ENCODE data around the gene KCNJ11. TPM values are rescaled to one million over a fixed set of nuclear protein-coding genes. Genes with fewer than 3 reads are reported as not detected.
A peak's percentile ranks its signal among the peaks of the same experiment; 100 is the strongest.

The KCNJ11 gene
- total RNA-seq, 1 donor from 2014 or later = 0.91 TPM

GRCh38 chr11:17415523-17416104, 27.2 kb upstream of the KCNJ11 start:
- intact Hi-C loops (cut with micrococcal nuclease) = no loop called here
- DNase-seq (ENCODE audit: low spot score) = no peak
- peaks cover 43% of the 10 kb centered on the region for H3K4me1 Mint-ChIP-seq (ENCODE audit: low read depth)
- H3K9me3 Mint-ChIP-seq = no peaks in the 10 kb centered on the region
- H3K27ac Mint-ChIP-seq = no peak overlapping the region
- H3K27me3 Mint-ChIP-seq (ENCODE audit: low read depth) = peaks cover 62% of the 10 kb centered on the region
- no peak overlapping the region for H3K4me3 Mint-ChIP-seq (ENCODE audit: low read depth)
- H3K36me3 Mint-ChIP-seq (ENCODE audit: low read depth) = no peaks in the 10 kb centered on the region

- peaks cover 43% of the 10 kb centered on the region for H3K4me1 Mint-ChIP-seq (ENCODE audit: low read depth)
- H3K4me3 Mint-ChIP-seq (ENCODE audit: low read depth) = no peak overlapping the region
- intact Hi-C loops (cut with micrococcal nuclease) = no loop called here
- DNase-seq (ENCODE audit: low spot score) = no peak
- H3K27me3 Mint-ChIP-seq (ENCODE audit: low read depth) = peaks cover 59% of the 10 kb centered on the region
- H3K27ac Mint-ChIP-seq = no peak overlapping the region
- no peaks in the 10 kb centered on the region for H3K9me3 Mint-ChIP-seq
- H3K36me3 Mint-ChIP-seq (ENCODE audit: low read depth) = no peaks in the 10 kb centered on the region
Observed at GRCh38 chr11:17414992-17415391, 26.5 kb upstream of the KCNJ11 start.

- peak overlapping the region; percentile 57 for H3K27ac Mint-ChIP-seq
- H3K4me1 Mint-ChIP-seq (ENCODE audit: low read depth) = peaks cover 43% of the 10 kb centered on the region
- no peak for DNase-seq (ENCODE audit: low spot score)
- H3K9me3 Mint-ChIP-seq = no peaks in the 10 kb centered on the region
- H3K36me3 Mint-ChIP-seq (ENCODE audit: low read depth) = no peaks in the 10 kb centered on the region
- intact Hi-C loops (cut with micrococcal nuclease) = no loop called here
- peaks cover 55% of the 10 kb centered on the region for H3K27me3 Mint-ChIP-seq (ENCODE audit: low read depth)
- H3K4me3 Mint-ChIP-seq (ENCODE audit: low read depth) = peak overlapping the region; percentile 3
Observed at GRCh38 chr11:17414317-17414737, 25.9 kb upstream of the KCNJ11 start.

DNA sequence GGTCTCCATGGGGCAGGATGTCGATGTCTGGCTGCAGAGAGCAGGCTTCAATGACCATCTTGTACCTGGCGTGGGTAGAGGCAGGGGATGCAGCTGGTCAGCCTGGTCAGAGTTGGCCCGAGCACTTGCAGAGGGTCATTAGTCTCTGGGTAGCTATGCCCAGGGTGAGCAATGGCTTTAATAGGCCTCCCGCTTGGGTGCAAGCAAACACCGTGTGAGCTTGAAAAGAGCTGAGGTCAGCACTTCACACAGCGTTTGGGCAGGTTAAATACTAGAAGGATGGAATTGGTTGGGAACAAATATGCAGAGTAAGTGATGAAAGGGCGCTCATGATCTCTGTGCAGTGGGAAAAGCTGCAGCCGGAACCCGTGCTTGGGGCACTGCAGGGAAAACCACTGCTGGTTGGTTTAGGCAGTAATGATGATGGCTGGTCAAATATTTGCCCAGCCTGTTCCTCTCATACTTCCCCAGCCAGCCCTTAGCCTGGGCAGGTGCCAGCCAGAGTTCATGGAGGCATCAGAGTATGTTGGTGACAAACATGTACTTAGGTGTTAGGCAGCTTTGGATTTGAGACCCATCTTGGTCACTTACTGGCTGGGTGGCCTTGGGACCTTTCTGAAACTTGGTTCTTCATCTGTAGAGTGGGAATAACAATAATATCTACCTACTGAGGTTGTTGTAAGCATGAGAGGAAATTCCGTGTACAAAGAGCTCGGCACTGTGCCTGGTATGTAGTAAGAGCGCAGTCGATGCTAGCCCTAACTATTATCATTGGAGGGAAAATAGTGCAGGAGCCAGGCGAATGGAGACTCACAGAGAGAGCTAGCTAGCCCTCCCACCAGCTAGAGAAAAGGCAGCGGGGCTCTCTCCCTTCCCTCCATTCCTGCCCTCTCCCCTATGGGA, 25.2 kb upstream of the KCNJ11 start:
- H3K27ac Mint-ChIP-seq = peak overlapping the region; percentile 57
- DNase-seq (ENCODE audit: low spot score) = no peak
- peaks cover 40% of the 10 kb centered on the region for H3K4me1 Mint-ChIP-seq (ENCODE audit: low read depth)
- H3K9me3 Mint-ChIP-seq = no peaks in the 10 kb centered on the region
- H3K27me3 Mint-ChIP-seq (ENCODE audit: low read depth) = peaks cover 49% of the 10 kb centered on the region
- H3K36me3 Mint-ChIP-seq (ENCODE audit: low read depth) = no peaks in the 10 kb centered on the region
- intact Hi-C loops (cut with micrococcal nuclease) = no loop called here
- H3K4me3 Mint-ChIP-seq (ENCODE audit: low read depth) = no peak overlapping the region

GRCh38 chr11:17412488-17413180, 24.2 kb upstream of the KCNJ11 start:
- no peak overlapping the region for H3K27ac Mint-ChIP-seq
- H3K9me3 Mint-ChIP-seq = no peaks in the 10 kb centered on the region
- DNase-seq (ENCODE audit: low spot score) = no peak
- peaks cover 33% of the 10 kb centered on the region for H3K4me1 Mint-ChIP-seq (ENCODE audit: low read depth)
- H3K4me3 Mint-ChIP-seq (ENCODE audit: low read depth) = no peak overlapping the region
- intact Hi-C loops (cut with micrococcal nuclease) = no loop called here
- no peaks in the 10 kb centered on the region for H3K36me3 Mint-ChIP-seq (ENCODE audit: low read depth)
- peaks cover 40% of the 10 kb centered on the region for H3K27me3 Mint-ChIP-seq (ENCODE audit: low read depth)

DNA sequence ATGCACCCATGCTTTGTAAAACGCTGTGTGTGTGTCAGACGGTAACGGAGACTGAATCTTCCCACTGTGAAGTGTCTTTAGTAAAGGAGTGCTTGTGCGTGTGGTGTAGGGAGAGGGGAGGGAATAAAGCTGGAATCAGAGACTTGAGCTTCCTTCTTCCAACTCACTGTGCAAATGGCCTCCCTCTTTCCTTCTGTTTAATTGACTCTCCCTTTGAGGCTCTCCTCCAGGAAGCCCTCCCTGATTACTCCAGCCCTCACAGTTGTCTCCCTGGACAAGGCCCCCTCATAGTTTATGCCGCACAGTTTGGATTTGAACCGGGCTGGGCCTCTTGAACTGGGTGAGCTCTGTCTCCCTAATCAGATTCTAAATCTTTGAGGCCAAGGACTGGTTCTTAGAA, 23.0 kb upstream of the KCNJ11 start:
- H3K4me1 Mint-ChIP-seq (ENCODE audit: low read depth) = peaks cover 32% of the 10 kb centered on the region
- intact Hi-C loops (cut with micrococcal nuclease) = no loop called here
- no peak for DNase-seq (ENCODE audit: low spot score)
- no peak overlapping the region for H3K4me3 Mint-ChIP-seq (ENCODE audit: low read depth)
- no peaks in the 10 kb centered on the region for H3K9me3 Mint-ChIP-seq
- H3K27me3 Mint-ChIP-seq (ENCODE audit: low read depth) = peaks cover 32% of the 10 kb centered on the region
- no peaks in the 10 kb centered on the region for H3K36me3 Mint-ChIP-seq (ENCODE audit: low read depth)
- H3K27ac Mint-ChIP-seq = no peak overlapping the region

GRCh38 chr11:17410606-17411379, 22.3 kb upstream of the KCNJ11 start:
- H3K27ac Mint-ChIP-seq = no peak overlapping the region
- no peak overlapping the region for H3K4me3 Mint-ChIP-seq (ENCODE audit: low read depth)
- DNase-seq (ENCODE audit: low spot score) = no peak
- H3K4me1 Mint-ChIP-seq (ENCODE audit: low read depth) = peaks cover 28% of the 10 kb centered on the region
- intact Hi-C loops (cut with micrococcal nuclease) = no loop called here
- no peaks in the 10 kb centered on the region for H3K9me3 Mint-ChIP-seq
- no peaks in the 10 kb centered on the region for H3K36me3 Mint-ChIP-seq (ENCODE audit: low read depth)
- H3K27me3 Mint-ChIP-seq (ENCODE audit: low read depth) = peaks cover 28% of the 10 kb centered on the region

DNA sequence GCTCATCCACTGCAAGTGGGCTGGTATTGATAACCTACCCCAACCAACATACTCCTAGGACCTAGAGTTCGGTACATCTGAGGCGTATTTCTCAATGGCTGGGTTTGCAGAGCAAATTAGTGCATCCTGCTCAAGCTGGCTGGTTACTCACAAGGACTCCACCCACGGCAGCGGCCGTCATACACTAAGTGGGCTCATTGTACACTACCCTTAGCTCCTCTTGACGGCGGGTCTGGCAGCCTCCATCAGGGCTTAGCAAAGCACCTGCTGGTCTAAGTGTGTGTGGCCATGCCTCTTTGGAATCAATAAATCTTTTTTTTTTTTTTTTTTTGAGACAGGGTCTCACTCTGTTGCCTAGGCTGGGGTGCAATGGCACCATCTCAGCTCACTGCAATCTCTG, 20.2 kb upstream of the KCNJ11 start:
- Mint-ChIP-seq H3K4me1 (ENCODE audit: low read depth) (peaks cover 10% of the 10 kb centered on the region), H3K27me3 (ENCODE audit: low read depth) (peaks cover 21% of the 10 kb centered on the region), H3K36me3 (ENCODE audit: low read depth) (no peaks in the 10 kb centered on the region), H3K4me3 (ENCODE audit: low read depth) (no peak overlapping the region), H3K9me3 (no peaks in the 10 kb centered on the region), H3K27ac (no peak overlapping the region)
- DNase-seq (ENCODE audit: low spot score) = no peak
- intact Hi-C loops (cut with micrococcal nuclease) = no loop called here

DNA sequence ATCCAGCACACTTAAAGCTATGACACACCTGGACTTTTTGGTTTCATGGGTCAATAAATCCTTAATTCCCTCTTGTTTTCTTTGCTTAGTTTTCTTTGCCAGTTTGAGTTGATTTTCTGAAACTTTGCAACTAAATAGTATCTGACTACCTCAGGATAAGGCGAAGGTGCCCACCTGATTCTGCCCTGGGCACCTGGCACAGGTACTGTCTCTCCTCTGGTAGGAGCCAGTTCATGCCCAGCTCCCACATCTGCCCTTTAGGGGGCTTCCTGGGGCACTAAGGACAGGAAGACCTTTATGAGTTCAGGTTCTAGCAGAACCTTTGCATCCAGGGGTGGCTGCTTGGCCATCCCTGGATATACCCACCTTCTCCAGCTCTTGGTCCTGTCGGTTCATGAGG, 19.6 kb upstream of the KCNJ11 start:
- Mint-ChIP-seq H3K9me3 (no peaks in the 10 kb centered on the region), H3K27ac (no peak overlapping the region), H3K4me1 (ENCODE audit: low read depth) (peaks cover 6% of the 10 kb centered on the region), H3K36me3 (ENCODE audit: low read depth) (no peaks in the 10 kb centered on the region), H3K27me3 (ENCODE audit: low read depth) (peaks cover 17% of the 10 kb centered on the region), H3K4me3 (ENCODE audit: low read depth) (no peak overlapping the region)
- intact Hi-C loops (cut with micrococcal nuclease) = no loop called here
- no peak for DNase-seq (ENCODE audit: low spot score)

DNA sequence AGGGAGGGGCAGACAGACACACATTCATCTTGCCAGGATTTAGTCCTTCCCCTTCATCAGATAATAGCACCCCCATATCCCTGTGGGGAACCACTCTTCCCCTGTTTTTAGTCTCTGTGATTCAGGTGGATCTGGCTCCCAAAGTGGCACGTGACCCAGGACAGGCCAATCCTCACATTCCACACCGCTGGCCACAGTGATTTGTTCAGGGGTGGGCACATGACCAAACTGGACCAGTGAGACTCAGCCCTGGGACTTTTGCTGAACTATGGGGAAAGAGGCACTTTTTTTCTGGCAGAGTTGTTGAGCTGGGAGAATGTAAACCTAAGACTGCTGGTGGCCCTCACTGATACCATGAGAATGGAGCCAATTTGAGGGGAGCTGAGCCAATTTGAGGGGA, 19.1 kb upstream of the KCNJ11 start:
- no peak for DNase-seq (ENCODE audit: low spot score)
- H3K4me1 Mint-ChIP-seq (ENCODE audit: low read depth) = peaks cover 6% of the 10 kb centered on the region
- no peak overlapping the region for H3K4me3 Mint-ChIP-seq (ENCODE audit: low read depth)
- H3K9me3 Mint-ChIP-seq = no peaks in the 10 kb centered on the region
- no peaks in the 10 kb centered on the region for H3K36me3 Mint-ChIP-seq (ENCODE audit: low read depth)
- no peak overlapping the region for H3K27ac Mint-ChIP-seq
- H3K27me3 Mint-ChIP-seq (ENCODE audit: low read depth) = peaks cover 14% of the 10 kb centered on the region
- intact Hi-C loops (cut with micrococcal nuclease) = no loop called here

DNA sequence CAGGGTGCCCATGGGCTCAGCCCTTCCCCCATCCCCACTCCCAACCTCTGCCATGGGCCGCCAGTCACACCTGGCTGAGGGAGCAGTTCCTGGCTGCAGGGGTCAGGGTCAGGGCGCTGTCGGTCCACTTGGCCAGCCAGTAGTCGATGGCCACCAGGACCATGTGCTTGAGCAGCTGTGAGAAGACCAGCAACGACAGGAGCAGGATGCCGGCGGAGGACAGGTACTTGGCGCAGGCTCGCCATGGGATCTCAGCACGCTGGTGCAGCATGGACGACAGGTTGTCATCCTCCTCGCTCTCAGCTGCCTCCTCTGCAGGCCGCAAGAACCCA, 18.3 kb upstream of the KCNJ11 start:
- H3K27ac Mint-ChIP-seq = no peak overlapping the region

DNA sequence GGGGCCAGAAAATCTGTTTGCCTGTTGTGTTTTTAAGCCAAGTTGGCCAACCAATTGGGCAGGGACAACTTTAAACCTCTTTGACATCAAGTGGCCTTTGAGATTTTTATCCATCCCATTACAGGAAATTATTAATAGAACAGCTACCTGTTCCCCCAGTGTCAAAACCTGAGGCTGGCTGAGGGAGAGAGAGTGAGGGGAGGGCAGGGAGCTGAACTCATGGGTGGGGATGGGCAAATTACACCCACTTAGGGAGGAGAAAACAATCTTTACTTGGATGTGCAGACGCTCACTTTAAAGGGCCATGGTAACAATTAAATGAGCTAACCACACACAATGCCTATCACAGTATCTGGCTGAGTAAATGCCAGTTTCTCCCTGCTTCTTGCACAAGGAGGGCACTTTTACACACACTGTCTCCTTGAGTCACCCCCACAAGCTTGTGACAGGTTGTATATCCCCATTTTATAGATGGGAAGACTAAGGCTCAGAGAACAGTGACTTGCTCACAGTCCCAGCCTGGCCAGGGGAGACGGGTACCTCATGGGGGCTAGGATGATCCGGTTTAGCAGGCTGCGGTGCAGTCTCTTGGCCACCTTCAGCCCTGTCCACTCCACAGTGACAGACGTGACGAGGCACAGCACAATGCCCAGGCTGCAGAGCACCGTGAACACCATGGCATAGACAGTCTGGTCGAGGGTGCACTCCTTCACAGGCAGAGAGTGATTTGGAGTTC, 17.8 kb upstream of the KCNJ11 start:
- Mint-ChIP-seq H3K4me1 (ENCODE audit: low read depth) (peaks cover 2% of the 10 kb centered on the region), H3K9me3 (no peaks in the 10 kb centered on the region), H3K27me3 (ENCODE audit: low read depth) (peaks cover 7% of the 10 kb centered on the region), H3K4me3 (ENCODE audit: low read depth) (no peak overlapping the region), H3K27ac (no peak overlapping the region), H3K36me3 (ENCODE audit: low read depth) (no peaks in the 10 kb centered on the region)
- DNase-seq (ENCODE audit: low spot score) = no peak
- intact Hi-C loops (cut with micrococcal nuclease) = no loop called here

More for the DNA sequence above, 18.3 kb upstream of the KCNJ11 start:
- Mint-ChIP-seq H3K4me1 (ENCODE audit: low read depth) (peaks cover 4% of the 10 kb centered on the region), H3K9me3 (no peaks in the 10 kb centered on the region), H3K36me3 (ENCODE audit: low read depth) (no peaks in the 10 kb centered on the region), H3K27me3 (ENCODE audit: low read depth) (peaks cover 10% of the 10 kb centered on the region), H3K4me3 (ENCODE audit: low read depth) (no peak overlapping the region)
- intact Hi-C loops (cut with micrococcal nuclease) = no loop called here
- DNase-seq (ENCODE audit: low spot score) = no peak
